Neural cell (in vitro differentiated cells): ENCODE results near the gene TEX22. TPM values are rescaled to one million over a fixed set of nuclear protein-coding genes. Genes with fewer than 3 reads are reported as not detected.

Experiments used
- H2AFZ ChIP-seq: fragments of 200-600, 300-800 bp; sonication (generic), shearing (Covaris generic); 2 replicates; pipeline ENCODE4 v1.6.0; 2014; ENCODE audit warnings: low read depth, mild to moderate bottlenecking, antibody characterized with exemption, low read length, moderate library complexity
- H3F3A ChIP-seq: fragments of 200-600 bp; shearing (Covaris generic); 2 replicates; pipeline ENCODE4 v1.6.1; 2016; ENCODE audit warnings: mild to moderate bottlenecking, moderate library complexity, mixed read lengths, antibody characterized with exemption, low read length; ENCODE audit not compliant: insufficient read depth, poor library complexity, severe bottlenecking
- H3K27ac ChIP-seq: fragments of 200-600, 300-800 bp; sonication (generic), shearing (Covaris generic); 2 replicates; pipeline ENCODE4 v1.5.1; 2014; ENCODE audit warnings: mild to moderate bottlenecking, low read length, moderate library complexity
- H3K27me3 ChIP-seq: fragments of 300-800, 200-600 bp; sonication (generic), shearing (Covaris generic); 2 replicates; pipeline ENCODE4 v1.6.0; 2014; ENCODE audit warnings: mild to moderate bottlenecking, low read depth, low read length, moderate library complexity; ENCODE audit not compliant: insufficient read depth
- H3K36me3 ChIP-seq: fragments of 300-800, 200-600 bp; sonication (generic), shearing (Covaris generic); 2 replicates; pipeline ENCODE4 v1.5.1; 2014; ENCODE audit warnings: mild to moderate bottlenecking, antibody characterized with exemption, low read length, moderate library complexity; ENCODE audit not compliant: insufficient read depth
- H3K4me2 ChIP-seq: fragments of 300-800, 200-600 bp; sonication (generic), shearing (Covaris generic); 2 replicates; pipeline ENCODE4 v1.6.0; 2014; ENCODE audit warnings: mild to moderate bottlenecking, low read length
- H3K4me3 ChIP-seq: fragments of 300-800, 200-600 bp; sonication (generic), shearing (Covaris generic); 2 replicates; pipeline ENCODE4 v1.5.1; 2014; ENCODE audit warnings: mild to moderate bottlenecking, low read length, moderate library complexity
- H3K79me2 ChIP-seq: fragments of 200-600 bp; shearing (Covaris generic); replicated peaks from 2 replicates; pipeline ENCODE4 v1.6.0; 2014; ENCODE audit warnings: mild to moderate bottlenecking, low read length, moderate library complexity; ENCODE audit not compliant: insufficient read depth
- H3K9ac ChIP-seq: fragments of 300-800, 200-600 bp; sonication (generic), shearing (Covaris generic); 2 replicates; pipeline ENCODE4 v1.6.1; 2016; ENCODE audit warnings: mild to moderate bottlenecking, low read length, mixed read lengths
- H3K9me2 ChIP-seq: fragments of 200-600 bp; shearing (Covaris generic); 2 replicates; pipeline ENCODE4 v1.6.1; 2016; ENCODE audit warnings: mild to moderate bottlenecking, low read length, mixed read lengths; ENCODE audit not compliant: insufficient read depth
- H3K9me3 ChIP-seq: fragments of 200-600, 300-800 bp; sonication (generic), shearing (Covaris generic); 2 replicates; pipeline ENCODE4 v1.6.1; 2016; ENCODE audit warnings: mild to moderate bottlenecking, mixed run types, low read length, moderate library complexity, mixed read lengths
- H4K20me1 ChIP-seq: fragments of 200-600 bp; shearing (Covaris generic); 2 replicates; pipeline ENCODE4 v1.6.1; 2016; ENCODE audit warnings: mild to moderate bottlenecking, mixed run types; ENCODE audit not compliant: insufficient read depth
- EP300 ChIP-seq: fragments of 450-650 bp; conservative IDR thresholded peaks from 2 replicates; pipeline ENCODE4 v1.6.1; 2014; ENCODE audit warnings: antibody characterized with exemption, mild to moderate bottlenecking, moderate library complexity; ENCODE audit not compliant: poor library complexity, severe bottlenecking
- EZH2 ChIP-seq: fragments of 200-600, 300-800 bp; shearing (Covaris generic), sonication (generic); IDR thresholded peaks from 2 replicates; pipeline ENCODE4 v1.6.1; 2014; ENCODE audit warnings: antibody characterized with exemption, low read length, borderline replicate concordance, mild to moderate bottlenecking; ENCODE audit not compliant: insufficient read depth, poor library complexity, severe bottlenecking
- MXI1 ChIP-seq: fragments of 450-650 bp; conservative IDR thresholded peaks from 2 replicates; pipeline ENCODE4 v1.6.1; 2014; ENCODE audit warnings: antibody characterized with exemption, mild to moderate bottlenecking; ENCODE audit not compliant: poor library complexity, severe bottlenecking
- POLR2AphosphoS5 ChIP-seq: IDR thresholded peaks from 2 replicates; pipeline ENCODE4 v1.6.1; 2012
- RAD21 ChIP-seq: fragments of 450-650 bp; conservative IDR thresholded peaks from 2 replicates; pipeline ENCODE4 v1.6.1; 2014; ENCODE audit warnings: antibody characterized with exemption, mild to moderate bottlenecking, moderate library complexity
- SMC3 ChIP-seq: fragments of 450-650 bp; conservative IDR thresholded peaks from 2 replicates; pipeline ENCODE4 v1.6.1; 2014; ENCODE audit warnings: antibody characterized with exemption, mild to moderate bottlenecking, moderate library complexity; ENCODE audit not compliant: poor library complexity
- TAF1 ChIP-seq: IDR thresholded peaks from 2 replicates; pipeline ENCODE4 v1.6.1; 2012; ENCODE audit warnings: low read depth
- polyA plus RNA-seq: library from polyadenylated mRNA; depleted of rRNA; stranded (reverse); fragments of >200 nt; gene quantifications from 2 replicates; pipeline ENCODE4 v1.2.3, GENCODE V29; 2014
- TF ChIP-seq, protein P1 (sequence below): fragments of 450-650 bp; IDR thresholded peaks from 2 replicates; pipeline ENCODE4 v1.5.1; 2014; ENCODE audit warnings: antibody characterized with exemption, mild to moderate bottlenecking, moderate library complexity; ENCODE audit not compliant: poor library complexity, severe bottlenecking
- TF ChIP-seq, protein P2 (sequence below): IDR thresholded peaks from 2 replicates; pipeline ENCODE4 v1.6.1; 2012; ENCODE audit warnings: borderline replicate concordance

TEX22 gene
- polyA plus RNA-seq, 1 donor from 2014 or later = 0.22 TPM

DNA sequence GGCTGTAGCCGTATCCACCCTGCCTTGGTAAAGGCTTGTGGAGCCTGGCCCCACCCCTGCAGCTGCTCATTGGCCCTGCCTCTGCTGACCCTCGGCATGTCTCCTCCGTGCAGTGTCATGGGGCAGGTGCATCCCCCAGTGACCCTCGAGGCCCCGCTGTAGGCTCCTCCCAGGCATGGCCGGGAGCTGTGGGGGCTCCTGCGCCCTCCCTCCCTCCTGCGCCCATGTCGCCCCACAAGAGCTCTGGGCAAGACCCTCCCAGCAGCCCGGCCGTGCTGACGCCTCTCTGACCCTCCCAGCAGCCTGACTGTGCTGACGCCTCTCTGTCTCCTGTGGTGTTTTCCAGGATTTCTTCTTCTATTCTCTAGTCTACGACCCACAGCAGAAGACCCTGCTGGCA is 55.5 kb downstream of the TEX22 start:
- H3K27me3 ChIP-seq = no peaks in the 10 kb centered on the region
- no peaks in the 10 kb centered on the region for H4K20me1 ChIP-seq
- no peak overlapping the region for H3K4me2 ChIP-seq
- H2AFZ ChIP-seq = no peak overlapping the region
- H3K9me3 ChIP-seq = no peaks in the 10 kb centered on the region
- no peak overlapping the region for H3K4me3 ChIP-seq
- H3F3A ChIP-seq = no peaks in the 10 kb centered on the region
- H3K9ac ChIP-seq = no peak overlapping the region
- TF ChIP-seq SMC3 (no peak), EZH2 (no peak), POLR2AphosphoS5 (no peak), MXI1 (no peak), RAD21 (no peak), EP300 (no peak), TAF1 (no peak)
- TF ChIP-seq, protein P1, sequence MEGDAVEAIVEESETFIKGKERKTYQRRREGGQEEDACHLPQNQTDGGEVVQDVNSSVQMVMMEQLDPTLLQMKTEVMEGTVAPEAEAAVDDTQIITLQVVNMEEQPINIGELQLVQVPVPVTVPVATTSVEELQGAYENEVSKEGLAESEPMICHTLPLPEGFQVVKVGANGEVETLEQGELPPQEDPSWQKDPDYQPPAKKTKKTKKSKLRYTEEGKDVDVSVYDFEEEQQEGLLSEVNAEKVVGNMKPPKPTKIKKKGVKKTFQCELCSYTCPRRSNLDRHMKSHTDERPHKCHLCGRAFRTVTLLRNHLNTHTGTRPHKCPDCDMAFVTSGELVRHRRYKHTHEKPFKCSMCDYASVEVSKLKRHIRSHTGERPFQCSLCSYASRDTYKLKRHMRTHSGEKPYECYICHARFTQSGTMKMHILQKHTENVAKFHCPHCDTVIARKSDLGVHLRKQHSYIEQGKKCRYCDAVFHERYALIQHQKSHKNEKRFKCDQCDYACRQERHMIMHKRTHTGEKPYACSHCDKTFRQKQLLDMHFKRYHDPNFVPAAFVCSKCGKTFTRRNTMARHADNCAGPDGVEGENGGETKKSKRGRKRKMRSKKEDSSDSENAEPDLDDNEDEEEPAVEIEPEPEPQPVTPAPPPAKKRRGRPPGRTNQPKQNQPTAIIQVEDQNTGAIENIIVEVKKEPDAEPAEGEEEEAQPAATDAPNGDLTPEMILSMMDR = no peak
- TF ChIP-seq, protein P2, sequence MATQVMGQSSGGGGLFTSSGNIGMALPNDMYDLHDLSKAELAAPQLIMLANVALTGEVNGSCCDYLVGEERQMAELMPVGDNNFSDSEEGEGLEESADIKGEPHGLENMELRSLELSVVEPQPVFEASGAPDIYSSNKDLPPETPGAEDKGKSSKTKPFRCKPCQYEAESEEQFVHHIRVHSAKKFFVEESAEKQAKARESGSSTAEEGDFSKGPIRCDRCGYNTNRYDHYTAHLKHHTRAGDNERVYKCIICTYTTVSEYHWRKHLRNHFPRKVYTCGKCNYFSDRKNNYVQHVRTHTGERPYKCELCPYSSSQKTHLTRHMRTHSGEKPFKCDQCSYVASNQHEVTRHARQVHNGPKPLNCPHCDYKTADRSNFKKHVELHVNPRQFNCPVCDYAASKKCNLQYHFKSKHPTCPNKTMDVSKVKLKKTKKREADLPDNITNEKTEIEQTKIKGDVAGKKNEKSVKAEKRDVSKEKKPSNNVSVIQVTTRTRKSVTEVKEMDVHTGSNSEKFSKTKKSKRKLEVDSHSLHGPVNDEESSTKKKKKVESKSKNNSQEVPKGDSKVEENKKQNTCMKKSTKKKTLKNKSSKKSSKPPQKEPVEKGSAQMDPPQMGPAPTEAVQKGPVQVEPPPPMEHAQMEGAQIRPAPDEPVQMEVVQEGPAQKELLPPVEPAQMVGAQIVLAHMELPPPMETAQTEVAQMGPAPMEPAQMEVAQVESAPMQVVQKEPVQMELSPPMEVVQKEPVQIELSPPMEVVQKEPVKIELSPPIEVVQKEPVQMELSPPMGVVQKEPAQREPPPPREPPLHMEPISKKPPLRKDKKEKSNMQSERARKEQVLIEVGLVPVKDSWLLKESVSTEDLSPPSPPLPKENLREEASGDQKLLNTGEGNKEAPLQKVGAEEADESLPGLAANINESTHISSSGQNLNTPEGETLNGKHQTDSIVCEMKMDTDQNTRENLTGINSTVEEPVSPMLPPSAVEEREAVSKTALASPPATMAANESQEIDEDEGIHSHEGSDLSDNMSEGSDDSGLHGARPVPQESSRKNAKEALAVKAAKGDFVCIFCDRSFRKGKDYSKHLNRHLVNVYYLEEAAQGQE = no peak
- H3K36me3 ChIP-seq = no peaks in the 10 kb centered on the region
- no peak overlapping the region for H3K27ac ChIP-seq
- no peaks in the 10 kb centered on the region for H3K9me2 ChIP-seq
- no peaks in the 10 kb centered on the region for H3K79me2 ChIP-seq

DNA sequence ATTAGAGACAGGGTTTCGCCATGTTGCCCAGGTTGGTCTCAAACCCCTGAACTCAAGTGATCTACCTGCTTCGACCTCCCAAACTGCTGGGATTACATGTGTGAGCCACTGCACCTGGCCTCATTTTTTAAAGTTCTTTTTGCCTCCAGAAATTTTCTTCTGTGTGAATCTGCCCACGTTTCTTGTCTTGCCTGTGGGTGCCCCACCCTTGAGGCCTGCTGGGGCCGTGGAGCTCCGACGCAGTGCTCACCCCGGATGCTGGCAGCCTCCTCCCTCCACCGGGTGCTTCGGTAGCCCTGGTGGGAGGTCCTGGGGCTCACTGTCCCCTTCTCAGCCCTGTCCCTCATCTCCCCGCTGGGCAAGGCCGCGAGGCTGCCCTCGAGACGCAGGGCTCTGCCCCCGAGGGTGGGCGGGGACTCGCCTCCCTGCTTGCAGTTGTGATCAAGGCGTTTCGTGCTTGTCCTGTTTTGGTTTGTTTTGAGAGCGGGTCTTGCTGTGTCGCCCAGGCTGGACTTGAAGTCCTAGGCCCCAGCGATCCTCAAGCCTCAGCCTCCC is 56.8 kb downstream of the TEX22 start:
- no peaks in the 10 kb centered on the region for H3F3A ChIP-seq
- H3K9ac ChIP-seq = no peak overlapping the region
- H3K9me3 ChIP-seq = no peaks in the 10 kb centered on the region
- no peaks in the 10 kb centered on the region for H4K20me1 ChIP-seq
- H3K4me3 ChIP-seq = no peak overlapping the region
- TF ChIP-seq POLR2AphosphoS5 = no peak
- TF ChIP-seq MXI1 = no peak
- TF ChIP-seq EP300 = no peak
- TF ChIP-seq, protein P2 = no peak
- TF ChIP-seq SMC3 = no peak
- H2AFZ ChIP-seq = no peak overlapping the region
- H3K9me2 ChIP-seq = no peaks in the 10 kb centered on the region
- no peak overlapping the region for H3K4me2 ChIP-seq
- no peaks in the 10 kb centered on the region for H3K36me3 ChIP-seq
- no peak overlapping the region for H3K27ac ChIP-seq
- H3K79me2 ChIP-seq = no peaks in the 10 kb centered on the region
- H3K27me3 ChIP-seq = no peaks in the 10 kb centered on the region
